ENCODE data around the gene KRTAP2-4.
"Not testable (repeated sequence)": the region's sequence is repeated elsewhere in the genome, so short reads cannot be mapped to it uniquely, and the experiment has no call there.

KRTAP2-4 gene

GRCh38 chr17:41059276-41060051, 6.2 kb downstream of the KRTAP2-4 start:
- H3K27ac Mint-ChIP-seq; ATAC-seq; H3K4me1 Mint-ChIP-seq; H3K9me3 Mint-ChIP-seq; H3K4me3 Mint-ChIP-seq; DNase-seq; H3K36me3 Mint-ChIP-seq (ENCODE audit: low read depth): not testable (repeated sequence)
- peaks cover 33% of the 10 kb centered on the region for H3K27me3 Mint-ChIP-seq

GRCh38 chr17:41058741-41059140, 6.9 kb downstream of the KRTAP2-4 start:
- Mint-ChIP-seq H3K4me1 (no peaks in the 10 kb centered on the region), H3K4me3 (no peak overlapping the region), H3K27ac (no peak overlapping the region), H3K36me3 (ENCODE audit: low read depth) (no peaks in the 10 kb centered on the region), H3K27me3 (peaks cover 33% of the 10 kb centered on the region), H3K9me3 (no peaks in the 10 kb centered on the region)
- ATAC-seq (no peak), DNase-seq (no peak)

GRCh38 chr17:41057547-41057946, 8.1 kb downstream of the KRTAP2-4 start:
- H3K27ac Mint-ChIP-seq, result no peak overlapping the region

GRCh38 chr17:41055130-41055529, 10.5 kb downstream of the KRTAP2-4 start, which contains the start of gene KRTAP2-2:
Gene KRTAP2-2, minus strand, starts transcription at chr17:41055230. Its CDS starts 19 bp downstream, at chr17:41055211.
- ATAC-seq, H3K4me1 Mint-ChIP-seq: not testable (repeated sequence)
- H3K27me3 Mint-ChIP-seq, result peaks cover 23% of the 10 kb centered on the region

More at GRCh38 chr17:41057547-41057946, 8.1 kb downstream of the KRTAP2-4 start:
- Mint-ChIP-seq H3K4me1 (no peaks in the 10 kb centered on the region), H3K27me3 (peaks cover 33% of the 10 kb centered on the region), H3K9me3 (no peaks in the 10 kb centered on the region), H3K4me3 (no peak overlapping the region), H3K36me3 (ENCODE audit: low read depth) (no peaks in the 10 kb centered on the region)
- ATAC-seq (no peak), DNase-seq (no peak)

GRCh38 chr17:41054556-41054955, 11.1 kb downstream of the KRTAP2-4 start:
- H3K36me3 Mint-ChIP-seq (ENCODE audit: low read depth); H3K4me1 Mint-ChIP-seq; H3K9me3 Mint-ChIP-seq; H3K27ac Mint-ChIP-seq; DNase-seq; ATAC-seq; H3K4me3 Mint-ChIP-seq: not testable (repeated sequence)
- peaks cover 21% of the 10 kb centered on the region for H3K27me3 Mint-ChIP-seq

More at GRCh38 chr17:41055130-41055529, 10.5 kb downstream of the KRTAP2-4 start, which contains the start of gene KRTAP2-2:
- not testable (repeated sequence) for H3K36me3 Mint-ChIP-seq (ENCODE audit: low read depth); H3K4me3 Mint-ChIP-seq; H3K9me3 Mint-ChIP-seq; DNase-seq; H3K27ac Mint-ChIP-seq

GRCh38 chr17:41054025-41054424, 11.7 kb downstream of the KRTAP2-4 start:
- H3K4me1 Mint-ChIP-seq, result no peaks in the 10 kb centered on the region
- no peak overlapping the region for H3K4me3 Mint-ChIP-seq
- no peaks in the 10 kb centered on the region for H3K9me3 Mint-ChIP-seq
- DNase-seq (no peak), ATAC-seq (no peak)
- H3K27me3 Mint-ChIP-seq, result peaks cover 19% of the 10 kb centered on the region
- H3K36me3 Mint-ChIP-seq (ENCODE audit: low read depth), result no peaks in the 10 kb centered on the region
- H3K27ac Mint-ChIP-seq, result no peak overlapping the region

- Mint-ChIP-seq H3K27ac (no peak overlapping the region), H3K4me3 (no peak overlapping the region), H3K9me3 (no peaks in the 10 kb centered on the region), H3K27me3 (peaks cover 10% of the 10 kb centered on the region), H3K4me1 (no peaks in the 10 kb centered on the region), H3K36me3 (ENCODE audit: low read depth) (no peaks in the 10 kb centered on the region)
- ATAC-seq, result no peak
- DNase-seq, result no peak
Measured at GRCh38 chr17:41052566-41052965, 13.1 kb downstream of the KRTAP2-4 start.

GRCh38 chr17:41049110-41049509, 16.6 kb downstream of the KRTAP2-4 start:
- ATAC-seq, result no peak
- Mint-ChIP-seq H3K27ac (no peak overlapping the region), H3K27me3 (peaks cover 13% of the 10 kb centered on the region), H3K9me3 (no peaks in the 10 kb centered on the region), H3K4me3 (no peak overlapping the region), H3K4me1 (peaks cover 3% of the 10 kb centered on the region), H3K36me3 (ENCODE audit: low read depth) (no peaks in the 10 kb centered on the region)
- no peak for DNase-seq

- DNase-seq (no peak), ATAC-seq (no peak)
- Mint-ChIP-seq H3K9me3 (peaks cover 4% of the 10 kb centered on the region), H3K4me3 (no peak overlapping the region), H3K4me1 (peaks cover 5% of the 10 kb centered on the region), H3K36me3 (ENCODE audit: low read depth) (no peaks in the 10 kb centered on the region), H3K27me3 (peaks cover 13% of the 10 kb centered on the region), H3K27ac (no peak overlapping the region)
Measured at GRCh38 chr17:41048441-41048840, 17.2 kb downstream of the KRTAP2-4 start.

GRCh38 chr17:41046735-41047465, 18.8 kb downstream of the KRTAP2-4 start, which contains the start of gene KRTAP2-1:
Gene KRTAP2-1, minus strand, starts transcription at chr17:41047316. Its CDS starts 49 bp downstream, at chr17:41047267.
- H3K9me3 Mint-ChIP-seq, result peaks cover 11% of the 10 kb centered on the region
- DNase-seq, H3K27ac Mint-ChIP-seq: not testable (repeated sequence)

GRCh38 chr17:41042953-41043352, 22.7 kb downstream of the KRTAP2-4 start:
- ATAC-seq (no peak), DNase-seq (no peak)
- H3K4me1 Mint-ChIP-seq, result peaks cover 5% of the 10 kb centered on the region
- H3K4me3 Mint-ChIP-seq, result no peak overlapping the region
- no peaks in the 10 kb centered on the region for H3K36me3 Mint-ChIP-seq (ENCODE audit: low read depth)
- H3K27ac Mint-ChIP-seq, result no peak overlapping the region
- peaks cover 11% of the 10 kb centered on the region for H3K27me3 Mint-ChIP-seq
- peaks cover 11% of the 10 kb centered on the region for H3K9me3 Mint-ChIP-seq

More at GRCh38 chr17:41046735-41047465, 18.8 kb downstream of the KRTAP2-4 start, which contains the start of gene KRTAP2-1:
- not testable (repeated sequence) for ATAC-seq; H3K4me3 Mint-ChIP-seq; H3K36me3 Mint-ChIP-seq (ENCODE audit: low read depth); H3K4me1 Mint-ChIP-seq
- peaks cover 13% of the 10 kb centered on the region for H3K27me3 Mint-ChIP-seq

- not testable (repeated sequence) for DNase-seq; H3K36me3 Mint-ChIP-seq (ENCODE audit: low read depth); H3K27me3 Mint-ChIP-seq; ATAC-seq; H3K4me3 Mint-ChIP-seq; H3K4me1 Mint-ChIP-seq; H3K27ac Mint-ChIP-seq
- peaks cover 11% of the 10 kb centered on the region for H3K9me3 Mint-ChIP-seq
Measured at GRCh38 chr17:41040783-41041571, 24.7 kb downstream of the KRTAP2-4 start, which contains the start of gene KRTAP1-1. Gene KRTAP1-1, minus strand, starts transcription at chr17:41041450. Its CDS starts 53 bp downstream, at chr17:41041397.

- H3K4me1 Mint-ChIP-seq, result no peaks in the 10 kb centered on the region
- DNase-seq (no peak), ATAC-seq (no peak)
- H3K27me3 Mint-ChIP-seq, result no peaks in the 10 kb centered on the region
- no peaks in the 10 kb centered on the region for H3K36me3 Mint-ChIP-seq (ENCODE audit: low read depth)
- H3K27ac Mint-ChIP-seq, result no peak overlapping the region
- no peak overlapping the region for H3K4me3 Mint-ChIP-seq
- H3K9me3 Mint-ChIP-seq, result peaks cover 5% of the 10 kb centered on the region
Measured at GRCh38 chr17:41037853-41038350, 27.8 kb downstream of the KRTAP2-4 start.

- H3K36me3 Mint-ChIP-seq (ENCODE audit: low read depth); H3K4me3 Mint-ChIP-seq; ATAC-seq; DNase-seq; H3K4me1 Mint-ChIP-seq; H3K27me3 Mint-ChIP-seq; H3K27ac Mint-ChIP-seq; H3K9me3 Mint-ChIP-seq: not testable (repeated sequence)
Measured at GRCh38 chr17:41034346-41034935, 31.2 kb downstream of the KRTAP2-4 start, which contains the start of gene KRTAP1-3. Gene KRTAP1-3, minus strand, starts transcription at chr17:41034874. Its CDS starts 53 bp downstream, at chr17:41034821.

Data from activated naive CD8-positive, alpha-beta T cell treated with anti-CD3 and anti-CD28 coated beads, Interleukin-2, amount 50 U/mL, for 24 hours (primary cell).